SK-N-SH (cell line): Measurements from ENCODE around the gene SNED1. TPM values are rescaled to one million over a fixed set of nuclear protein-coding genes. Genes with fewer than 3 reads are reported as not detected.

Experiments used
- CTCF ChIA-PET: fragments of 300-600, 350-600 bp; formaldehyde crosslinking; extraction: SDS; loops from one replicate; lab custom pipeline; 2021; lab: Yijun Ruan, JAX
- POLR2A ChIA-PET: fragments of 350-600 bp; sonication (Branson Sonifier 250); formaldehyde crosslinking; extraction: SDS; loops from one replicate; lab custom pipeline; 2020; ENCODE audit warnings: antibody characterized with exemption, inconsistent platforms; lab: Yijun Ruan, JAX
- DNase-seq: peaks from one replicate; pipeline ENCODE4 v3.0.0; 2012
- H2AFZ ChIP-seq: fragments of 200-600 bp; sonication (generic); 2 replicates; pipeline ENCODE4 v1.8.1; 2016; ENCODE audit warnings: antibody characterized with exemption, mild to moderate bottlenecking, low read depth
- H3F3A ChIP-seq: fragments of 200-600 bp; sonication (generic); replicated peaks from 2 replicates; pipeline ENCODE3; 2016; ENCODE audit warnings: antibody characterized with exemption, mild to moderate bottlenecking; ENCODE audit not compliant: insufficient read depth
- H3K27ac ChIP-seq, 2 experiments: fragments of 200-500 bp in 1 of 2; fragments of 200-600 bp in 1 of 2; sonication (Bioruptor generic) in 1 of 2; sonication (generic), shearing (Covaris generic) in 1 of 2; 2 replicates each; pipeline versions ENCODE4 v1.5.1 to v1.6.1; 2014 to 2016; ENCODE audit warnings: low read depth in 2 of 2, inconsistent platforms in 1 of 2, low read length in 1 of 2, mild to moderate bottlenecking in 1 of 2, mixed read lengths in 1 of 2
- H3K27me3 ChIP-seq: fragments of 200-600 bp; sonication (generic), shearing (Covaris generic); 2 replicates; pipeline ENCODE4 v1.6.1; 2016; ENCODE audit warnings: mixed run types; ENCODE audit not compliant: insufficient read depth
- H3K36me3 ChIP-seq, 2 experiments: fragments of 200-500 bp in 1 of 2; fragments of 200-600 bp in 1 of 2; sonication (Bioruptor generic) in 1 of 2; sonication (generic) in 1 of 2; replicated peaks in 1 of 2; 2 replicates each; pipeline versions ENCODE3 to v1.5.1; 2014 to 2016; ENCODE audit warnings: low read length in 1 of 2, mild to moderate bottlenecking in 1 of 2; ENCODE audit not compliant: insufficient read depth in 2 of 2, control insufficient read depth in 1 of 2
- H3K4me1 ChIP-seq, 2 experiments: fragments of 200-500 bp in 1 of 2; fragments of 200-600 bp in 1 of 2; sonication (Bioruptor generic) in 1 of 2; sonication (generic), shearing (Covaris generic) in 1 of 2; 2 replicates each; pipeline versions ENCODE4 v1.5.1 to v1.6.1; 2014 to 2016; ENCODE audit warnings: low read depth in 1 of 2, low read length in 1 of 2, mixed run types in 1 of 2; ENCODE audit not compliant: insufficient read depth in 2 of 2, control insufficient read depth in 1 of 2
- H3K4me2 ChIP-seq: fragments of 200-600 bp; sonication (generic), shearing (Covaris generic); 2 replicates; pipeline ENCODE4 v1.6.1; 2017; ENCODE audit warnings: mixed run types
- H3K4me3 ChIP-seq, 2 experiments: fragments of 200-500 bp in 1 of 2; fragments of 200-600 bp in 1 of 2; sonication (Bioruptor generic) in 1 of 2; sonication (generic), shearing (Covaris generic) in 1 of 2; 2 replicates each; pipeline versions ENCODE4 v1.5.1 to v1.8.1; 2014 to 2016; ENCODE audit warnings: low read depth in 2 of 2, inconsistent platforms in 1 of 2, low read length in 1 of 2, mild to moderate bottlenecking in 1 of 2, mixed read lengths in 1 of 2, moderate library complexity in 1 of 2
- H3K79me2 ChIP-seq: fragments of 200-600 bp; sonication (generic); 2 replicates; pipeline ENCODE4 v1.8.1; 2017; ENCODE audit warnings: mild to moderate bottlenecking; ENCODE audit not compliant: insufficient read depth
- H3K9ac ChIP-seq: fragments of 200-600 bp; sonication (generic); 2 replicates; pipeline ENCODE4 v1.6.1; 2017; ENCODE audit warnings: mixed run types
- H3K9me2 ChIP-seq: fragments of 200-600 bp; sonication (generic); 2 replicates; pipeline ENCODE4 v1.6.1; 2017; ENCODE audit warnings: mixed run types
- H3K9me3 ChIP-seq: fragments of 200-600 bp; sonication (generic); 2 replicates; pipeline ENCODE4 v1.6.1; 2017; ENCODE audit warnings: mixed run types, mild to moderate bottlenecking, moderate library complexity
- H4K20me1 ChIP-seq: fragments of 200-600 bp; sonication (generic); 2 replicates; pipeline ENCODE4 v1.6.1; 2017; ENCODE audit warnings: mild to moderate bottlenecking, mixed run types; ENCODE audit not compliant: insufficient read depth
- CHD2 ChIP-seq: fragments of 150-350 bp; IDR thresholded peaks from 2 replicates; pipeline ENCODE4 v1.6.1; 2018; ENCODE audit warnings: low read length; ENCODE audit not compliant: partially characterized antibody
- JUND ChIP-seq: IDR thresholded peaks from 2 replicates; pipeline ENCODE4 v1.4.0; 2012
- MXI1 ChIP-seq: IDR thresholded peaks from 2 replicates; pipeline ENCODE4 v1.6.1; 2012; ENCODE audit warnings: mild to moderate bottlenecking, low read depth, low read length, improper control_type of control experiment
- NRF1 ChIP-seq: IDR thresholded peaks from 2 replicates; pipeline ENCODE4 v1.6.1; 2012; ENCODE audit warnings: low read depth, mild to moderate bottlenecking, low read length
- RCOR1 ChIP-seq: fragments of 150-350 bp; IDR thresholded peaks from 2 replicates; pipeline ENCODE4 v1.6.1; 2017; ENCODE audit warnings: antibody characterized with exemption, low read length
- RFX5 ChIP-seq: IDR thresholded peaks from 2 replicates; pipeline ENCODE4 v1.6.1; 2012; ENCODE audit warnings: mild to moderate bottlenecking, improper control_type of control experiment, low read length
- TEAD4 ChIP-seq: IDR thresholded peaks from 2 replicates; pipeline ENCODE4 v1.4.0; 2012; ENCODE audit warnings: mild to moderate bottlenecking, borderline replicate concordance; ENCODE audit not compliant: insufficient read depth
- WGBS: methylation state at CpG from one replicate; pipeline ENCODE4 v1.1.6; 2017; ENCODE audit warnings: low lambda C conversion rate; 5-methylcytosine and 5-hydroxymethylcytosine counted together
- polyA plus RNA-seq, 3 experiments: library from polyadenylated mRNA; depleted of rRNA; stranded (reverse); fragments of >200 nt; gene quantifications; 2 replicates each; pipeline ENCODE4 v1.2.3, GENCODE V29; 2012
- TF ChIP-seq, protein P1 (sequence below): IDR thresholded peaks from 2 replicates; pipeline ENCODE4 v1.4.0; 2012; ENCODE audit warnings: low read depth, borderline replicate concordance
- TF ChIP-seq, protein P2 (sequence below): IDR thresholded peaks from 2 replicates; pipeline ENCODE4 v1.6.1; 2012; ENCODE audit warnings: mild to moderate bottlenecking, low read depth, low read length, moderate library complexity
- TF ChIP-seq, protein P3 (sequence below): IDR thresholded peaks from 2 replicates; pipeline ENCODE4 v1.4.0; 2012; ENCODE audit warnings: low read depth, borderline replicate concordance

SNED1 gene
- polyA plus RNA-seq, 1 of the 3 experiments (the other 2 are of a cell fraction): 0.03 TPM

- no peak for TF ChIP-seq NRF1
- TF ChIP-seq TEAD4: no peak
- TF ChIP-seq CHD2: no peak
- no peak for TF ChIP-seq JUND
- TF ChIP-seq MXI1: no peak
Observed at GRCh38 chr2:241135737-241136136, 137.3 kb downstream of the SNED1 start (continued).

- CTCF ChIA-PET: interaction anchor here (1.7 kb wide), 1 partner anchor 222 kb away, joined by 5 read pairs; no protein-coding TSS in a partner anchor
- Histone ChIP-seq H3K9me2 (no peaks in the 10 kb centered on the region), H4K20me1 (no peaks in the 10 kb centered on the region), H3K9ac (no peak overlapping the region), H3K79me2 (no peaks in the 10 kb centered on the region), H3K36me3 (no peaks in the 10 kb centered on the region), H3K4me3 (no peak overlapping the region), H3K4me2 (no peak overlapping the region), H3K27me3 (no peaks in the 10 kb centered on the region), H3K4me1 (no peaks in the 10 kb centered on the region), H2AFZ (no peak overlapping the region), H3K9me3 (no peaks in the 10 kb centered on the region), H3K27ac (no peak overlapping the region), H3F3A (no peaks in the 10 kb centered on the region)
- no peak for DNase-seq
- POLR2A ChIA-PET: no interaction called here
- 100% methylated on average over 5 of the region's 8 CpGs for WGBS
- TF ChIP-seq, protein P1, sequence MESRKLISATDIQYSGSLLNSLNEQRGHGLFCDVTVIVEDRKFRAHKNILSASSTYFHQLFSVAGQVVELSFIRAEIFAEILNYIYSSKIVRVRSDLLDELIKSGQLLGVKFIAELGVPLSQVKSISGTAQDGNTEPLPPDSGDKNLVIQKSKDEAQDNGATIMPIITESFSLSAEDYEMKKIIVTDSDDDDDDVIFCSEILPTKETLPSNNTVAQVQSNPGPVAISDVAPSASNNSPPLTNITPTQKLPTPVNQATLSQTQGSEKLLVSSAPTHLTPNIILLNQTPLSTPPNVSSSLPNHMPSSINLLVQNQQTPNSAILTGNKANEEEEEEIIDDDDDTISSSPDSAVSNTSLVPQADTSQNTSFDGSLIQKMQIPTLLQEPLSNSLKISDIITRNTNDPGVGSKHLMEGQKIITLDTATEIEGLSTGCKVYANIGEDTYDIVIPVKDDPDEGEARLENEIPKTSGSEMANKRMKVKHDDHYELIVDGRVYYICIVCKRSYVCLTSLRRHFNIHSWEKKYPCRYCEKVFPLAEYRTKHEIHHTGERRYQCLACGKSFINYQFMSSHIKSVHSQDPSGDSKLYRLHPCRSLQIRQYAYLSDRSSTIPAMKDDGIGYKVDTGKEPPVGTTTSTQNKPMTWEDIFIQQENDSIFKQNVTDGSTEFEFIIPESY: no peak
- no peak for TF ChIP-seq JUND
- TF ChIP-seq, protein P2, sequence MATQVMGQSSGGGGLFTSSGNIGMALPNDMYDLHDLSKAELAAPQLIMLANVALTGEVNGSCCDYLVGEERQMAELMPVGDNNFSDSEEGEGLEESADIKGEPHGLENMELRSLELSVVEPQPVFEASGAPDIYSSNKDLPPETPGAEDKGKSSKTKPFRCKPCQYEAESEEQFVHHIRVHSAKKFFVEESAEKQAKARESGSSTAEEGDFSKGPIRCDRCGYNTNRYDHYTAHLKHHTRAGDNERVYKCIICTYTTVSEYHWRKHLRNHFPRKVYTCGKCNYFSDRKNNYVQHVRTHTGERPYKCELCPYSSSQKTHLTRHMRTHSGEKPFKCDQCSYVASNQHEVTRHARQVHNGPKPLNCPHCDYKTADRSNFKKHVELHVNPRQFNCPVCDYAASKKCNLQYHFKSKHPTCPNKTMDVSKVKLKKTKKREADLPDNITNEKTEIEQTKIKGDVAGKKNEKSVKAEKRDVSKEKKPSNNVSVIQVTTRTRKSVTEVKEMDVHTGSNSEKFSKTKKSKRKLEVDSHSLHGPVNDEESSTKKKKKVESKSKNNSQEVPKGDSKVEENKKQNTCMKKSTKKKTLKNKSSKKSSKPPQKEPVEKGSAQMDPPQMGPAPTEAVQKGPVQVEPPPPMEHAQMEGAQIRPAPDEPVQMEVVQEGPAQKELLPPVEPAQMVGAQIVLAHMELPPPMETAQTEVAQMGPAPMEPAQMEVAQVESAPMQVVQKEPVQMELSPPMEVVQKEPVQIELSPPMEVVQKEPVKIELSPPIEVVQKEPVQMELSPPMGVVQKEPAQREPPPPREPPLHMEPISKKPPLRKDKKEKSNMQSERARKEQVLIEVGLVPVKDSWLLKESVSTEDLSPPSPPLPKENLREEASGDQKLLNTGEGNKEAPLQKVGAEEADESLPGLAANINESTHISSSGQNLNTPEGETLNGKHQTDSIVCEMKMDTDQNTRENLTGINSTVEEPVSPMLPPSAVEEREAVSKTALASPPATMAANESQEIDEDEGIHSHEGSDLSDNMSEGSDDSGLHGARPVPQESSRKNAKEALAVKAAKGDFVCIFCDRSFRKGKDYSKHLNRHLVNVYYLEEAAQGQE: no peak
- TF ChIP-seq RFX5: no peak
- no peak for TF ChIP-seq RCOR1
- TF ChIP-seq, protein P3, sequence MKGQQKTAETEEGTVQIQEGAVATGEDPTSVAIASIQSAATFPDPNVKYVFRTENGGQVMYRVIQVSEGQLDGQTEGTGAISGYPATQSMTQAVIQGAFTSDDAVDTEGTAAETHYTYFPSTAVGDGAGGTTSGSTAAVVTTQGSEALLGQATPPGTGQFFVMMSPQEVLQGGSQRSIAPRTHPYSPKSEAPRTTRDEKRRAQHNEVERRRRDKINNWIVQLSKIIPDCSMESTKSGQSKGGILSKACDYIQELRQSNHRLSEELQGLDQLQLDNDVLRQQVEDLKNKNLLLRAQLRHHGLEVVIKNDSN: no peak
Observed at GRCh38 chr2:241136191-241136590, 137.8 kb downstream of the SNED1 start.
